HG02852 (cell line): ENCODE results near the gene NUDT21.
A peak's percentile ranks its signal among the peaks of the same experiment; 100 is the strongest.
"Not testable (repeated sequence)": the region's sequence is repeated elsewhere in the genome, so short reads cannot be mapped to it uniquely, and the experiment has no call there.

ENCODE experiments used
- ATAC-seq: cut with Tn5 transposase; IDR thresholded peaks from one replicate; pipeline ENCODE4 v1.9.1; 2021; ENCODE audit warnings: mild to moderate bottlenecking, moderate library complexity; ENCODE audit not compliant: unreplicated experiment

NUDT21 gene

GRCh38 chr16:56450986-56451752 lies at the start of gene NUDT21, which contains the start of gene OGFOD1:
Gene NUDT21 (minus strand): TSS chr16:56451332. CDS start chr16:56451202, 130 bp downstream.
Gene OGFOD1 (plus strand): TSS chr16:56451554. CDS start chr16:56451613, 59 bp downstream.
- ATAC-seq = peak; percentile 96

DNA sequence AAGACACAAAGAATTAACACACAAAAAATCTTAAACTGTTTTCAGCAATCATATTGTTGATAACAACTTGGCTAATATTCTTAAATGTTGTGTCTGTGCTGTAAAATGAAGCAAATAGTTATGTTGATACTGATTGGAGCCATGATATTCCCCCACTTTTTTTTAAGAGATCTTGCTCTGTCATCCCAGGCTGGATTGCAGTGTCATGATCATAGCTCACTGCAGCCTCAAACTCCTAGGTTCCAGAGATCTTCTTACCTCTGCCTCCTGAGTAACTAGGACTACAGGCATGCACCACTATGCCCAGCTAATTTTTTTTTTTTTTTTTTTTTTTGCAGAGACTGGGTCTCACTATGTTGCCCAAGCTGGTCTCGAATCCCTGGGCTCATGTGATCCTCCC lies 42.7 kb upstream of the NUDT21 start:
- ATAC-seq = no peak

DNA sequence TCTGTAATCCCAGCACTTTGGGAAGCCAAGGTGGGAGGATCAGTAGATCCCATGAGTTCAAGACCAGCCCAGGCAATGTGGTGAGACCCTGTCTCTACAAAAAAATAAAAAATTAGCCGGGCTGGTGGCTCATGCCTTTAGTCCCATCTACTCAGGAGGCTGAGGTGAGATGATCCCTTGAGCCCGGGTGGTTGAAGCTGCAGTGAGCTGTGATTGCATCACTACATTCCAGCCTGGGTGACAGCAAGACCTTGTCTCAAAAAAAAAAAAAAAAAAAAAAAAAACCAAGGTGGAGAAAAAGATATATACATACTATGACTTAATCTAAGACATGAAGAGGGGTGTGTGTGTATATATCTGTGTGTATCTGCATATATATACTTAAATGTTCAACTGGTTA lies 42.0 kb upstream of the NUDT21 start:
- ATAC-seq = no peak

- no peak for ATAC-seq
Measured at GRCh38 chr16:56491657-56492261, 40.6 kb upstream of the NUDT21 start.

- ATAC-seq = not testable (repeated sequence)
Measured at GRCh38 chr16:56488868-56489267, 37.7 kb upstream of the NUDT21 start.

DNA sequence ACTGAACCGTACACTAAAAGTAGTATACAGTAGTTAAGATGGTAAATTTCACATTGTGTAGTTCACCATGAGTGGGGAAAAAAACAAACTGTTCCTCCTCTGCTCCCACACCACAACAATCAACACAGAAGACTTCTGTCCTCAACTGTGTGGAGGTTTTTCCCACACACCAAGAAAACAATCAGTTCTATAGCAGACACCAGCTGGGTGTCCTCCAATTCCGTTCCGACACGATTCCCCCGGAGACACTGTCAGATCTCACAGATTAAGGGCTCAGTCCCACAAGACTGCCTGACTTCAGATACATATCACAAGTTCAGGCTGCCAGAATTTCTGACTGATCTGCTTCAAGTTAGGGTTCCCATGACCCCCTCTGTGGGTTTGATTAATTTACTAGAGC lies 36.9 kb upstream of the NUDT21 start:
- ATAC-seq = no peak

DNA sequence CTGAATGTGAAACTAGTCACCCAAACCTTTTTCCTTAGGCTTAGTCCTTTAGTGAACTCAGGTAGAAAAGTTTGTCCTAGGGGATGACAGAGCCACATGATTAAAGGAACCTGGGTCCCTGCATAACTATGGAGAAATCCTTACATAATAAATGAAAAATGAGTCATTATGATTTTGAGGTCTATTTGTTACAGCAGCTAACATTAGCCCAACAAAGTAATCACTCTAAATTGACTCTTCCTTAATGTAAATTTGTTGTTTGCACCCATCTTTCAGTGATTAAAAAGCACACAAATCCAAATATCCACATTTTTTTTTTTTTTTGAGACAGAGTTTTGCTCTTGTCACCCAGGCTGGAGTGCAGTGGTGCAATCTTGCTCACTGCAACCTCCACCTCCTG lies 32.3 kb upstream of the NUDT21 start:
- no peak for ATAC-seq

- ATAC-seq = no peak
Measured at GRCh38 chr16:56482683-56483236, 31.6 kb upstream of the NUDT21 start.

DNA sequence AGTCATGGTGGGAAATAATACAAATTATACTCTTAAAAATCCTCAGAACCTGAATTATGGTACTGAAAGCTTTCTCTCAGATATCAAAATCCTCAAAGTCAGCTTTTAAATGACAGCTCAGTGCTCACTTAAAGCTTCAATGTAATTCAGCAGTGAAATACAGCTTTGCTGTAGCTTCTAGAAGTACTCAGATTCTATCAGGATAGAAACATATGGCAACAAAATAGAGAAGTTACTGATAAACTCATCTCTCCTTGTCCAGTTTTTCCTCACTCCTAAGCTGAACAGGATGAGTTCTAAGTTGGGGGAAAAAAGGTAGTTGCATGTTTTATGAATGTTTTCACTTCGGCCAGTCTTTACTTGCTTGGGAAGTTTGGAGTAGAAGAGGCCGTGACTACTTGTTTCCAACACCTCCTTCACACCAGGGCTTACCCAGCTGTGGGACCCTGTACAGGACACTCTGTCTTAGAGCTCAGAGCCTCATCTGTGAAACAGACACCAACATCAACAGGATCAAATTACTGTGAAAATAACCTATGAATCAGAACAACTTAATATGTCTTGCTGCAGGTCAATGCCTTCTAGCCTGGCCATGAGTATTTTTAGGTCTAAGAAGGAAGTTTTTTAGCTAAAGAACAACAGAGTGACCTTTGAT lies 30.5 kb upstream of the NUDT21 start:
- no peak for ATAC-seq

GRCh38 chr16:56480776-56481467 lies 29.8 kb upstream of the NUDT21 start:
- no peak for ATAC-seq

GRCh38 chr16:56479469-56479868 lies 28.3 kb upstream of the NUDT21 start:
- no peak for ATAC-seq

- no peak for ATAC-seq
Measured at GRCh38 chr16:56478281-56479049, 27.3 kb upstream of the NUDT21 start.

DNA sequence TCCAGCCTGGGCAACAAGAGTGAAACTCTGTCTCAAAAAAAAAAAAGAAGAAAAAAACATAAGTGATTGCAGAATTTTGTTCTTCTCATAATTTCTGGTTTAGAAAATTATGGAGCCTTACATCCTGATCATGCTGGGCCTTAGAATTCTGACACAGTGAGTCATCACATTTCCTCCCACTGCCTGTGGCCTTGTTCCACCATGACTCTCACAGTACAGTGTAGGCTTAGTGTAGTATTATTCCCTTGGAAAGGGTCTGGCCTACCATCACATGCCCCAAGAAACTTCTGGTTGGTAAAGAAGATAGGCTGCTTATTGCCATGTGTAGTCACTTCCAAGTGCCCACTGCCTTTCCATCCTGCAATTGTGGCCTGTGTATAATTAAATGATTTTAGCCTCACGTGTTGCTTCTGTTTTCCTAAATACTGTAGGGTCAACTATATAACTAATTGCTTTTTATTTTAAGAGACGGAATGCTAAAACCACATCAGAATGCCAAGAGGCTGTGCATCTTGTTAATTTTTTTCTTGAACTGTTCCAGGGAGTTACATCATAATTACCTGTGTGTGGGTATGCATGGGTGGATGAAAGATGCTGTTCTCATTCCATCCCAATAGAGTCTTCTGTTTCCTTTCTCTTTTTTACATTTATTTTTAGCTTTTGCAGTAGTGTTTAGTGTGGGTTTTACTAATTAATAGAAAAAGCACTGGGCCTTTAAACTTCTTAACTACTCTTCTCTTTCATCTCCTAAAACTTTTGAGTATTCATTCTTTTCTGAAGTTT lies 26.2 kb upstream of the NUDT21 start:
- no peak for ATAC-seq

DNA sequence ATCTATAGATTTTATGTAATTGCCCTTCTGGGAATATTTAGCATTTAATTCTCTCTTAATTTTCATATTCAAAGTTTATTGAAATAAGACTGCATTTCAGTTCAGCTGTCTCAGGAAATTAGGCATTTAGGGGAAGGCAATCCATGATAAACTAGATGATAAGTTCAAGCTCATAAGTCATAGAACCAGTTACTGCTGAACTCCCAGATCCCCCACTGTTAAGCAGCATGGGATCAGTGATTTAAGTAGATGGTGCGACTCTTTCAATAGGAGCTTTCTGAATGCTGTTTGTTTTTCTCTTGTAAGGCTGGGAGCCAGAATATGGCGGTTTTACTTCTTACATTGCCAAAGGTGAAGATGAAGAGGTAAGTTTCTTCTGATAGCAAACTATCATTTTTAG lies 24.1 kb upstream of the NUDT21 start:
- no peak for ATAC-seq

GRCh38 chr16:56470666-56471065 lies 19.5 kb upstream of the NUDT21 start:
- ATAC-seq = no peak

GRCh38 chr16:56470232-56470631 lies 19.1 kb upstream of the NUDT21 start:
- ATAC-seq = no peak

DNA sequence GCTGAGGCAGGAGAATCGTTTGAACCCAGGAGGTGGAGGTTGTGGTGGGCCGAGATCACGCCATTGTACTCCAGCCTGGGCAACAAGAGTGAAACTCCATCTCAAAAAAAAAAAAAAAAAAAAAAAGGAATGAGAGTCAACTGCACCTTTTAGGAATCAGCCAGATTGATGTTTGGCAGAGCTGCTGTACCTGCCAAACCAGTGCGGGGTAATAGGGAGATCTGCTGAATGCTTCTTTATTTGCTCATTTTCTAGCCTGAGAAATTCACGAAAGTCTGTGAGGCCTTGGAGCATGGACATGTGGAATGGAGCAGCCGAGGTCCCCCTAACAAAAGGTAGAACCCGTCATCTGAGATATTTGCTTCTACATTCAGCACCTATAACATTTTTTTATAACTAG lies 18.6 kb upstream of the NUDT21 start:
- ATAC-seq = no peak

DNA sequence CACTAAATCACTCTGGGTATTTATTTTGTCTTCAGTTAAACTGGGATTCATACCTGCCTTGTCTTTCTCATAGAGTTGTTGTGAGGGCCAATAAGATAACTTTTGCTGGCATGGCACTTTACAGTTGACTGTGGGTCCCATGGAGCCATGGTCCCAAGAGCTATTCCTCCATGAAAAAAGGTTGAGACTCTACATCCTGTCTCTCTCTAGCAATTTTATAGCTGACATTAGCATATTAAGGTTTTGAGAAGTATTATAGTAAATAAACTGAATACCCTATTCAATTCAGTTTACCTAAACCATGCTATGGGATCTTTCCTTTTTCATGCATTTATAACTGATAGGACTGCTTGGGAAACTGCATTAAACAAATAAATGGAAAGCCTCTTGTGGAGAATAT lies 17.7 kb upstream of the NUDT21 start:
- no peak for ATAC-seq

GRCh38 chr16:56466344-56466743 lies 15.2 kb upstream of the NUDT21 start:
- ATAC-seq = no peak

DNA sequence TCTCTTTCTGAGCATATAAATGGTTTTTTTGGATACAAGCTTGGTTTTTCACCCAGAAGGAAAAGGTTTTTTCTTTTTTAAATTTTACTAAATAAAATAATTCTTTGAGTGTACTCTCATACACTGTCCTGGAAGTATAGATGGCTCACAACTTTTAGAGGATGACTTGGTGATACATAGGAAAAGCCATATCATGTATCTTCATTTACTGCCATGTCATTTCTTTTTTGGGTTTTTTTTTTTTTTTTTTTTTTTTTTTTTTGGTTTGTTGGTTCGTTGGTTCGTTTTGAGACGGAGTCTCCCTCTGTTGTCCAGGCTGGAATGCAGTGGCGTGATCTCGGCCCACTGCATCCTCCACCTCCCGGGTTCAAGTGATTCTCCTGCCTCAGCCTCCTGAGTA lies 12.0 kb upstream of the NUDT21 start:
- no peak for ATAC-seq
